CD4-positive, alpha-beta T cell (primary cell): ENCODE results near the gene CXCR5. TPM values are rescaled to one million over a fixed set of nuclear protein-coding genes. Genes with fewer than 3 reads are reported as not detected.

ENCODE experiments used
- ATAC-seq: fragments of 200-7000 bp; cut with Tn5 transposase; one replicate; pipeline ENCODE4 v1.10.0; 2022; ENCODE audit warnings: mild to moderate bottlenecking; ENCODE audit not compliant: poor library complexity
- CTCF ChIA-PET: fragments of 350-600 bp; sonication (Branson Sonifier 250); formaldehyde crosslinking; loops from one replicate; lab custom pipeline; 2021; ENCODE audit warnings: antibody characterized with exemption, inconsistent platforms; lab: Charles Lee
- POLR2A ChIA-PET: fragments of 350-600 bp; sonication (Branson Sonifier 250); formaldehyde crosslinking; loops from one replicate; lab custom pipeline; 2021; ENCODE audit warnings: antibody characterized with exemption, inconsistent platforms; lab: Charles Lee
- DNase-seq, 14 experiments: peaks; one replicate each; pipeline ENCODE4 v3.0.0-alpha.2; 2013 to 2020; ENCODE audit warnings: mixed read lengths in 2 of 14
- H3K27ac ChIP-seq, 2 donors: one replicate each; pipeline versions ENCODE4 v1.5.1 to v1.7.0; 2013; ENCODE audit warnings: low read length in 2 of 2, low read depth in 1 of 2, mild to moderate bottlenecking in 1 of 2
- H3K27me3 ChIP-seq, 2 experiments: 1 replicate in 1 of 2; 2 replicates in 1 of 2; pipeline versions ENCODE4 v1.6.1 to v1.7.0; 2013; ENCODE audit warnings: low read length in 2 of 2, control low read depth in 1 of 2, mild to moderate bottlenecking in 1 of 2, moderate library complexity in 1 of 2; ENCODE audit not compliant: insufficient read depth in 2 of 2, control insufficient read depth in 1 of 2
- H3K36me3 ChIP-seq: one replicate; pipeline ENCODE4 v1.6.1; 2013; ENCODE audit warnings: low read length, control low read depth; ENCODE audit not compliant: insufficient read depth
- H3K4me1 ChIP-seq: one replicate; pipeline ENCODE4 v1.6.1; 2013; ENCODE audit warnings: low read length, control low read depth; ENCODE audit not compliant: insufficient read depth
- H3K4me3 ChIP-seq: one replicate; pipeline ENCODE4 v1.5.1; 2013; ENCODE audit warnings: mild to moderate bottlenecking, low read length, moderate library complexity
- H3K9me3 ChIP-seq, 2 experiments: 1 replicate in 1 of 2; 2 replicates in 1 of 2; pipeline versions ENCODE4 v1.6.1 to v1.7.0; 2013; ENCODE audit warnings: low read length in 2 of 2, mild to moderate bottlenecking in 2 of 2, control low read depth in 1 of 2, moderate library complexity in 1 of 2; ENCODE audit not compliant: control insufficient read depth in 1 of 2, insufficient read depth in 1 of 2
- H3K27ac Mint-ChIP-seq: one replicate; pipeline ENCODE4 v1.8.0; 2020; ENCODE audit warnings: mixed read lengths
- H3K27me3 Mint-ChIP-seq: one replicate; pipeline ENCODE4 v1.8.0; 2021; ENCODE audit warnings: mixed read lengths
- H3K36me3 Mint-ChIP-seq: one replicate; pipeline ENCODE4 v1.8.0; 2021; ENCODE audit warnings: low read depth, mixed read lengths
- H3K4me1 Mint-ChIP-seq: one replicate; pipeline ENCODE4 v1.8.0; 2021; ENCODE audit warnings: low read depth, mixed read lengths
- H3K4me3 Mint-ChIP-seq: one replicate; pipeline ENCODE4 v1.8.0; 2020; ENCODE audit warnings: mild to moderate bottlenecking, mixed read lengths
- H3K9me3 Mint-ChIP-seq: one replicate; pipeline ENCODE4 v1.8.0; 2020; ENCODE audit warnings: mixed read lengths
- intact Hi-C, 2 experiments: fragments of 100-400 bp; cut with DNase I in 1 of 2; cut with micrococcal nuclease in 1 of 2; formaldehyde crosslinking; loops; one replicate each; pipeline versions ENCODE4 v1.15.1 to v1.9.0; 2023 to 2025; cut with DNase I, micrococcal nuclease
- total RNA-seq, 174 experiments: library from RNA in 2 of 174; stranded (reverse) in 2 of 174; gene quantifications; one replicate each; pipeline ENCODE4 v1.2.3 and lab custom pipeline; 2021 to 2026
- TF ChIP-seq, protein P1 (sequence below): fragments of 200-600 bp; IDR thresholded peaks from one replicate; pipeline ENCODE4 v1.8.0; 2022; ENCODE audit warnings: antibody characterized with exemption, mild to moderate bottlenecking

CXCR5 gene
- total RNA-seq, 2 experiments from 2014 or later: 13.2 to 14.3 TPM

DNA sequence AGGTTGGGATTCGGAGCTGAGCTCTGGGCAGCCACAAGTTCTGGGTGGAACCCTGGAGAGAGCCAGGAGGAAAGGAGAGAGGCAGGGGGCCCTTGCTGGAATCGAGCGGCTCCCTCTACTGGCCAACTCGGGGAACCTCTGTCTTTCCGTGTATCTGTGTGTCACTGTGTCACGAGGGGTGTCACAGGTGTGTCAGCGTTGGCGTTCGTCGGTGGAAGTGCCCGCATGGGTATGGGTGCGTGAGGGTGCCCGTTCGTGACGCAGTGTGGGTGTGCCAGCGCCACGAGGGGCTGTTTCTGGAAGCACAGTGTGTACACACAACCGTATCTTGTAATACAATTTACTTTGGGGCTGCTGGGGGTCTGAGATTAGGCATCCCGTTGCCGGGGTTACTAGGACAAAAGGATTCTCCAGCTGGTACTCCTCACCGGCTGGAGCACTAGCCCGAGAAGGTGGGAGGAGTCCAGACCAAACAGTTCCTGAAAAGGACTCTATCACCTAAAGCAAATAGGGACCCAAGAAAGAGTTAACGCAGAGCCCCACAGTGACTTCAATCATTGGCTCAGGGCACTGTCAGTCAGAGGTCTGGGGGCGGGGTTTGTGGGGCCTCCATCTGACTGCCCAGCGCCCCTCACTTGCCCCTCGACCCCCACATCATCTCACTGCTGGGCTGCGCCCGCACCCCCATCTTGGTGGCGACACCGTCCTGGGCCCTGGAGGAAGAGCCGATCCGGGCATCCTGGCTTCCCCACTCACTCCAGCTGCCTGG lies 44.6 kb downstream of the CXCR5 start:
- H3K4me3 ChIP-seq: peak overlapping the region; percentile 93
- peak overlapping the region; percentile 97 for H3K27ac Mint-ChIP-seq
- H3K4me3 Mint-ChIP-seq: peak overlapping the region; percentile 89
- TF ChIP-seq, protein P1, sequence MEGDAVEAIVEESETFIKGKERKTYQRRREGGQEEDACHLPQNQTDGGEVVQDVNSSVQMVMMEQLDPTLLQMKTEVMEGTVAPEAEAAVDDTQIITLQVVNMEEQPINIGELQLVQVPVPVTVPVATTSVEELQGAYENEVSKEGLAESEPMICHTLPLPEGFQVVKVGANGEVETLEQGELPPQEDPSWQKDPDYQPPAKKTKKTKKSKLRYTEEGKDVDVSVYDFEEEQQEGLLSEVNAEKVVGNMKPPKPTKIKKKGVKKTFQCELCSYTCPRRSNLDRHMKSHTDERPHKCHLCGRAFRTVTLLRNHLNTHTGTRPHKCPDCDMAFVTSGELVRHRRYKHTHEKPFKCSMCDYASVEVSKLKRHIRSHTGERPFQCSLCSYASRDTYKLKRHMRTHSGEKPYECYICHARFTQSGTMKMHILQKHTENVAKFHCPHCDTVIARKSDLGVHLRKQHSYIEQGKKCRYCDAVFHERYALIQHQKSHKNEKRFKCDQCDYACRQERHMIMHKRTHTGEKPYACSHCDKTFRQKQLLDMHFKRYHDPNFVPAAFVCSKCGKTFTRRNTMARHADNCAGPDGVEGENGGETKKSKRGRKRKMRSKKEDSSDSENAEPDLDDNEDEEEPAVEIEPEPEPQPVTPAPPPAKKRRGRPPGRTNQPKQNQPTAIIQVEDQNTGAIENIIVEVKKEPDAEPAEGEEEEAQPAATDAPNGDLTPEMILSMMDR: peak; percentile 95
- ChIA-PET POLR2A (interaction anchor here (0.9 to 9.8 kb wide), 5 partner anchors 12 to 139 kb away, joined by 3 to 187 read pairs (median 8); partner anchors contain the start of genes DDX6 and VPS11), CTCF (interaction anchor here (0.6 to 3.5 kb wide), 11 partner anchors 13 to 153 kb away, joined by 3 to 42 read pairs (median 3); partner anchors contain the start of gene DDX6)
- DNase-seq (peak; percentile 88 to 99 (median 92)), ATAC-seq (peak; percentile 60)
- peaks cover 5% of the 10 kb centered on the region for H3K27me3 Mint-ChIP-seq
- H3K9me3 Mint-ChIP-seq: no peaks in the 10 kb centered on the region
- intact Hi-C loops: loop anchor here in 1 of 2 experiments (1.0 to 2.0 kb wide), 2 partner anchors 21 to 51 kb away; no protein-coding TSS in a partner anchor
- H3K36me3 ChIP-seq: peaks cover 4% of the 10 kb centered on the region
- H3K27ac ChIP-seq: peak overlapping the region; percentile 98 to 100
- H3K4me1 Mint-ChIP-seq: peaks cover 55% of the 10 kb centered on the region
- H3K9me3 ChIP-seq: no peaks in the 10 kb centered on the region
- peaks cover 57% of the 10 kb centered on the region for H3K4me1 ChIP-seq
- H3K27me3 ChIP-seq: no peaks in the 10 kb centered on the region
- peaks cover 50% of the 10 kb centered on the region for H3K36me3 Mint-ChIP-seq

DNA sequence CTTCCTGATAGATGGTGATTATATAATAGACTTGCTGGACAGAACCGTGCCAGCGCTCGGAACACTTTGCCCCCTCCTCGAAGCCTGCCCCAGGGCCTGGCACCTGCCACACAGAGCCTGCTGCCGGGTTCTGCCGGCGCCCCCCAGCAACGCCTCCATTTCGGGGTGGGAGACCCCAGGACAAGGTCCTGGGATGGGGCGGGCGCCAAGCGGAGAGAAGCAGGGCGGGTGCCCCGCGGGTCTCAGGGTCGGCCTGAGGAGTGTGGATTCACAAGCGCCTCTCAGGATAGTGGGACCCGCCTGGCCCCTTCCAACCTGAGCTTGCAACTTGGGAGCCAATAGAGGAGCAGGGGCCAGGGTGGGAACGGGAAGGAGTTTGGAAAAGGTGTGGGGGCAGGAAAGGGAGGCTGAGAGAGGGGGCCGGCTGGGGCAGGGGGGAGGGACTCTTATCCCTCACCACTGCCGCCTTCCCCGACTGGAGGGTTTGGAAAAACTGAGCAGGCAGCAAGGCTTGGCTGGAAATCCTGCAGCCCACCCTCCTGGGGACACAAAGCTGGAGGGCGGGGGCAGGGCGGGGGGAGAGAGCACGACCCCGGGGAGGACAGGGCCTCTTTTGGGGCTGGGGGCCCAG lies 45.3 kb downstream of the CXCR5 start:
- Histone ChIP-seq H3K27me3 (no peaks in the 10 kb centered on the region), H3K36me3 (no peaks in the 10 kb centered on the region), H3K27ac (peak overlapping the region; percentile 98 to 100), H3K4me3 (peak overlapping the region; percentile 93), H3K9me3 (no peaks in the 10 kb centered on the region), H3K4me1 (peaks cover 53% of the 10 kb centered on the region)
- H3K9me3 Mint-ChIP-seq: no peaks in the 10 kb centered on the region
- CTCF ChIA-PET: interaction anchor here (0.6 to 3.5 kb wide), 9 partner anchors 13 to 153 kb away, joined by 3 to 42 read pairs (median 5); partner anchors contain the start of gene DDX6
- ATAC-seq (peak; percentile 1), DNase-seq (no peak)
- peaks cover 60% of the 10 kb centered on the region for H3K4me1 Mint-ChIP-seq
- H3K4me3 Mint-ChIP-seq: peak overlapping the region; percentile 89
- H3K27me3 Mint-ChIP-seq: peaks cover 5% of the 10 kb centered on the region
- peaks cover 43% of the 10 kb centered on the region for H3K36me3 Mint-ChIP-seq
- H3K27ac Mint-ChIP-seq: peak overlapping the region; percentile 97
- TF ChIP-seq, protein P1: no peak
- intact Hi-C loops: loop anchor here in 1 of 2 experiments (1.0 to 2.0 kb wide), 2 partner anchors 22 to 52 kb away; no protein-coding TSS in a partner anchor
- POLR2A ChIA-PET: interaction anchor here (0.9 to 9.8 kb wide), 8 partner anchors 12 to 139 kb away, joined by 3 to 187 read pairs (median 6); partner anchors contain the start of genes CENATAC, DDX6 and VPS11

DNA sequence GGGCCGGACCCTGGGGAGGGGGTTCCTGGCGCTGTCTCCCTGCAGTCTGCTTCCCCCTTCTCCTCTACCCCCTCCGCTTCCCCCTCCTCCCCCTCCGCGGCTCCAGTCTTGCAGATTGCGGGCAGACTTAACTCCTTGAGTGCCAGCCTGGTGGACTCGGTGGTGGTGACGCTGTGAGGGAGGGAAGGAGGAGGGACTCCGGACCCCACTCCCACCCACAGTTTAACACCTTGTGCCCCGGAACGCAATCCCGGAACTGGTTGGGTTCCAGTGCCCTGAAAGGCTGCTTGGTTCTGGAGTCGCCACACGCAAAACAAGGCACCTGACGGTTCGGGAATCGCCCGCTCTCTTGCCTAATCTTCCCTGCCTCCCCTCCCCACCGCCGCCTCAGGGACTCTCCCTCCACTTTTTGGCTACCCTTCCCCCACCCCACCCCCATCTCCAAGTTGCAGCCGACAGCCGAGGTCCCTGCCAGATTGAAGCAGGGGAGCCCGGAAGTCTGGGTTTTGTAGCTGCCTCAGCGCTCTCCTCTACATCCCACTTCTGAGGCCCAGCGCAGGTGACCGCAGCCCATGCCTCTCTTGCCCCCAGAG lies 45.9 kb downstream of the CXCR5 start:
- H3K4me1 Mint-ChIP-seq: peaks cover 54% of the 10 kb centered on the region
- H3K4me3 ChIP-seq: peak overlapping the region; percentile 93
- no peaks in the 10 kb centered on the region for H3K36me3 ChIP-seq
- TF ChIP-seq, protein P1: no peak
- peak overlapping the region; percentile 89 for H3K4me3 Mint-ChIP-seq
- no peaks in the 10 kb centered on the region for H3K9me3 ChIP-seq
- intact Hi-C loops: loop anchor here (1.0 to 5.0 kb wide), 6 partner anchors 22 to 188 kb away; partner anchors contain the start of genes CENATAC (in 1 of the 2) and UPK2 (in 1 of the 2)
- POLR2A ChIA-PET: interaction anchor here (0.6 to 9.8 kb wide), 19 partner anchors 11 to 377 kb away, joined by 3 to 187 read pairs (median 4); partner anchors contain the start of genes CENATAC, CXCR5, DDX6 and RPS25
- H3K27ac ChIP-seq: peak overlapping the region; percentile 98 to 100
- H3K27ac Mint-ChIP-seq: peak overlapping the region; percentile 97
- no peaks in the 10 kb centered on the region for H3K27me3 ChIP-seq
- CTCF ChIA-PET: interaction anchor here (0.8 to 3.5 kb wide), 16 partner anchors 14 to 161 kb away, joined by 3 to 42 read pairs (median 6); partner anchors contain the start of genes SLC37A4 and UPK2
- DNase-seq (peak; percentile 63 to 94 (median 82)), ATAC-seq (peak; percentile 19)
- peaks cover 37% of the 10 kb centered on the region for H3K36me3 Mint-ChIP-seq
- no peaks in the 10 kb centered on the region for H3K9me3 Mint-ChIP-seq
- peaks cover 5% of the 10 kb centered on the region for H3K27me3 Mint-ChIP-seq
- H3K4me1 ChIP-seq: peaks cover 53% of the 10 kb centered on the region
